GM20431 (cell line): ENCODE results near the gene DGLUCY.
"Not testable (repeated sequence)": the region's sequence is repeated elsewhere in the genome, so short reads cannot be mapped to it uniquely, and the experiment has no call there.

ENCODE experiments used
- in situ Hi-C: fragments of 300-500 bp; cut with MseI, MboI; formaldehyde crosslinking; loops from one replicate; pipeline ENCODE4 v1.15.0; 2020; ENCODE audit warnings: low sequenced_read_pairs; ENCODE audit not compliant: unreplicated experiment

The DGLUCY gene

DNA sequence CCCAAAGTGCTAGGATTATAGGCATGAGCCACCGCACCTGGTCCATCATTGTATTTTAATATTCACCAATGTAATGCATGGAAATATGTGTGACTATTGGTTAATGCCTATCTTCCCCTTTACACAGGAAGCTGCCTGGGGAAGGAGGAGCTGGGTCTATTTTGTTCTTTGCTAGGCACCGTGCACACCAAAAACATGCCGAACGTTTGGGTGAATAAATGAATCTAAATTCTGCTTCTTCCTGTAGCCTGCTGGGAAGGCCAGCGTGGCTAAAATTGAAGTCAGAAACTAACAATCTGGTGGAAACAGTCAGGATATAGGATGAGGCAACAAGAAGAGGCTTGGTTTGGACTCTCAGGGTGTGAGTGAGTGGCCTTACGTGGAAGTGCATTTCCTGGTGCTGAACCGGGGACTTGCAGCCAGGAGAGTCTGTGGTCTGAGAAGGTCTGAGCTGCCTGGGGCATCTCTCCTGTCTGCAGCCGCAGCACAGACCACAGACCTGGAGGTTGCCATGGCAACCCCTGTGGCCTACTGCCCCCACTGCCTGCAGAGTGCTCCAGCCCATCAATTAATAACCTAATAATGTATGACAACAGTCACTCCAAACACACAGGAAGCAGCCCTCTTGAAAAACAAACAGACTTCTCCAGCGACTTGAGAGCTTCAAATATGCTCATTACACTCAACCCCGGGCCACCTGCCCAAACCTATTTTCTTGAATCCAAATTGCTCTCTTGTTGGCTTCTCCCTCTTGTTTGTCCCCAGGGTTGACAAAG is 136.2 kb downstream of the DGLUCY start:
- in situ Hi-C loops = no loop called here

DNA sequence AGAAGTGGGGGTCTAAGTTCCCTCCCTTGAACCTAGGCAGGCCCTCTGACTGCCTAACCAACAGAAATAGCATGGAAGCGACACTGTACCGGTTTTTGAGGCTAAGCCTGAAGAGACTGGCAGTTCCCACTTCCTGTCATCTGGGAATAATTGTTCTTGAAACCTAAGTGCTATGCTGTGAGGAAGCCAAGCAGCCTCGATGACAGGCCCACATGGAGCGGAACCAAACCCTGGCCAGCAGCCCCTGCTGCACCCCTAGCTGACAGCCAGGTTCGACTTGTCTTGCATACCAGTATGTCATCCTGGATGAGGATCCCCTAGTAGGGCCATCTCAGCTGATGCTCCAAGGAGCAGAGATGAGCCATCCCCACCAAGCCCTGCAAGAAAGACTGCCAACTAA is 137.0 kb downstream of the DGLUCY start:
- in situ Hi-C loops = no loop called here

- in situ Hi-C loops = no loop called here
Observed at GRCh38 chr14:91252871-91253794, 139.3 kb downstream of the DGLUCY start.

DNA sequence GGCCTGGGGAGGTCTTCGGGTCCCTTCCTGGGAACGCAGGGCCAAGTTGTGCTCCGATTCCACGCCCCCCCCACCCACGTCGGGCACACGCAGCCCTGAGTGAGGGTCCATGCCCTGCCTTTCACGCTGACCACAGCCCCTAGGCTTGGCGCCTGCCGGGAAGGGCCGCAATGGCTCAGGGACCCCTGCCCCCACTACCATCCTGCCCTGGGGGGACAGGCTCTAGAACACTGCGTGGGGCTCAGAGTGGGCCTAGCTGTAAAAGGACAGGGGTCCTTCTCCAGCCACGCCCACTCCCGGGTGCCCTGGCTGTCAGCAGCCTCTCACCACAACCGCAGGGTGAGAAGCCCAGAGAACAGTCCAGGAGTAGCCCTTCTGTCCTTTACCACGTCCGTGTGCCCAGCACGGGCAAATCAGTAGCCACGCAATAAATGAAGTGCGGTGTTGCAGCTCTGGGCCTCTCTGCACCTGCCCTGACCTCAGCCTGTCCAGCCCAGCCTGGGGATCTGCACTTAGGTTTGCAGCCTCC is 140.0 kb downstream of the DGLUCY start:
- in situ Hi-C loops = no loop called here

DNA sequence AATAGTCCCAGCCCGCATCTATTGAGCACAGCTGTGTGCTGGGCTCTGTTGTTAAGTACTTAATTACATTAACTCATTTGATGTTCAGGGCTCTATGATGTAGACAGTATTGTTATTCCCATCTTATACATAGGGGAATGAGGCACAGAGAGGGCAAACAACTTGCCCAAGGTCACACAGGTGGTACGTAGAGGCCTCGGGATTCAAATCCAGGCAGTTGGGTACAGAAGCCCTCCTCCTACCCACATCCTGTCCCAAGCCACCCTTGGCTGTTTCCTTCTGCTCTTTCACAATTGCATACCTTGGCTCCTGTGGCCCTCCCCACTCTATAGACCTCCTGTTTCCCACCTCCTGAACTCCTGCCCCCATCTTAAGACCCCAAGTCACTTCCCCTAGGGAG is 140.6 kb downstream of the DGLUCY start:
- in situ Hi-C loops = no loop called here

DNA sequence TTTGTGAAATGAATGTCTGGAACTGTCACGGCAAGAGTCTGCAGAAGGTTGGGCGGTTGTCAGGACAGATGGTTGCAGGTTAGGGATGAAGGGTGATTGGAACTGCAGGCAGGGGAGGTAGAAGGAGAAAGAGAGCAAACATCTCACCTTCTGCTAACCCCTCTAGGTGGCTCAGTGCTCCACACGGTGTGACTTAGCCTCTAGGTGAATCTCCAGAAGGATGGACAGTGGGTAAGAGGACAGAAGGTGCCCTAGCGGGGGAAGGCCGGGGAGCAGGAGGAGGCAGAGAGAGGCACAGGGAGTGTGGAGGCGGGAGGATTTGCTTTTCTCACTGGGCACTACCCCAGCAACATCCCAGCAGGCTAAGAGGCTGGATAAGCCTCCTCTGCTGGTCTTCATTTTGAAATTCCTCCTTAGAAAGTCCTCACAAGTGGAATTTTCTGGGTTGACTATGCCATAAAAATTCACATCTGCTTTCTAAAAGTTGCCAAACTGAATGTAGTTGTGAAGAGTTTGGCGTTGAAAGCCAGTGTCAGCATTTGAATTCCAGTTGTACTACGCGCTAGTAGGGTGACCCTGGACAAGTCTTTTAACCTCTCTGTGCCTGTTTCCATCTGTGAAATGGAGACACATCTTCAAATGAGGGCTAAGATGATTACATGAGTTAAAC is 141.3 kb downstream of the DGLUCY start:
- in situ Hi-C loops = no loop called here

GRCh38 chr14:91256661-91257060 is 142.8 kb downstream of the DGLUCY start:
- in situ Hi-C loops = no loop called here

DNA sequence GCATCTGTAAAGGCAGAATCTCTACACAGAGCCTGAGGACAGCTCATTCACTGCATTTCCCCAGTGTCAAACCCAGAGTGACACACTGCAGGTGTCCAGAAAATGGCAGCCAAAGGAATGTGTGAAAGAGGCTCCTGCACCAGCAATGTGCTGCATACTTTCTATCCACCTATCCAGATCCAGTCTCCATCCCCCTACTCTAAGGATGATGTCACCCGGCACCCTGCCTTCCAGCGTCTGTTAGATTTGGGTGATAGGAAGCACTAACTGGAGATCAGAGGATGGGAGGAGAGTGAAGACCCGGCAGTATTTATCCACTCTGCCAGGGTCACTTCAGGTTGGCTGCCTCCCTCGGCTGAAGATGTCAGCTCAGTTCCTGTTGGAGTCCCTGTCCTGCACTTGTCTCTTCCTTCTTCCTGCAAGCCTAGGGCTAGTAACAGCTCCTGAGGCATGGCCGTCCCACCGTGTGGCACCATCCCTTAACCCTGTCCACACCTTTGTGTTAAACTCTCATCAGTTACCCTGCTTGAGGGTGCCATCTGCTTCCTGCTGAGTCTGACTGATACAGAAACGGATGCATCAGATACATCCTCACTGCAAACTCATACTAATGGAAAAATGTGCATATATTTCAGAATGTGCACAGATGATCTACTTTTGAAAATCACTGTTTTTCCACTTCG is 143.6 kb downstream of the DGLUCY start:
- in situ Hi-C loops = no loop called here

GRCh38 chr14:91258011-91258618 is 144.2 kb downstream of the DGLUCY start:
- in situ Hi-C loops = no loop called here

- in situ Hi-C loops = no loop called here
Observed at GRCh38 chr14:91258876-91259275, 145.0 kb downstream of the DGLUCY start.

DNA sequence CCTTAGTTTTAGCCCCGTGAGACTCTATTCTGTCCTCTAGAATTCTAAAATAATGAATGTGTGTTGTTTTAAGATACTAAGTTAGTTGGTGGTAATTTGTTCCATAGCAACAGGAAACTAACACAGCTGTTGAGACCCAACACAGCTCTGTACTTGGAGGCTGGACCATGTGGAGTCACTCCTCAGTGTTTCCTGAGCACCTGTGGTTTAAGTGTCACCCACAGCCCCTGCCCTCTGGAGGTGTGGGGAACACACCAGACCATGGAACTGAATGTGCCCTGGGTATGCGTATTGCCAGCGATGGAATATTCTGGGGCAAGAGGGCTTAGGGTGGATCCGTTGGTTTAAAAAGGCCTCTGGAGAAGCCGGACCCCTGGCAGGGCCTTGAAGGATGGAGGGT is 147.2 kb downstream of the DGLUCY start:
- in situ Hi-C loops = no loop called here

DNA sequence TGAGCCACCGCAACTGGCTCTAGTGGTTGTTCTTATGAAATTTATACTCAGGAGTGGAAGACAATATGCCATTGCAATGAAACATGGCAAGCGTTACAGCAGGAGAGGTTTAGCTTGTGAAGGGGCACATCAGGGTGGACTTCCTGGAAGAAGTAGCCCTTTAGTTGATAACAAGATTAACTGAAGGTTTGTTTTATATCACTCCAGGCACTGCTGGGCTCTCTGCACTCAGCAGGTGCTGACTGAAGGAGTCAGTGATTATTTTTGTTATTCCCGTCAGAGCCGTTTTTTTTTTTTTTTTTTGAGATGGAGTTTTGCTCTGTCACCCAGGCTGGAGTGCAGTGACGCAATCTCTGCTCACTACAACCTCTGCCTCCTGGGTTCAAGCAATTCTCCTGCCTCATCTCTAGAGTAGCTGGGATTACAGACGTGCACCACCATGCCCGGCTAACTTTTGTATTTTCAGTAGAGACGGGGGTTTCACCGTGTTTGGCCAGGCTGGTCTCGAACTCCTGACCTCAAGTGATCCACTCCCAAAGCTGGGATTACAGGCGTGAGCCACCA is 148.2 kb downstream of the DGLUCY start:
- in situ Hi-C loops = no loop called here

DNA sequence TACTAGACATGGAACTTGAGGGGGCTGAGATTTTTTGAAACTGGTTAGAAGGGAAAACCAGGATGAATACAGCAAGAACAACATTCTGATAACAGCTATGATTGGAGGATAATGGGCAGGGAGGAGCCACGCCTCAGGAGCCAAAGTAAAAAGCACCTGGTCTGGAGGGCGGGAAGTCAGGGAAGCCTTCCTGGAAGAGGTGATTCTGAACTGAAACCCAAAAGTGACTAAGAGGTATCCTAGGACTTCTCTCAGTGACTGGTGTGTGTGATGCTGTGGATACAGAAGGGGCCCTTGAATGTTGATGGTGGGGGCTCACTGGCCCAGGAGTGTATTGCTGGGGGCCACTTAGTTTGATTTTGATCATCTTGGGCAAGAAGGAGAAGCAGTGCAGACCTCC is 149.5 kb downstream of the DGLUCY start:
- in situ Hi-C loops = no loop called here

- in situ Hi-C loops = no loop called here
Observed at GRCh38 chr14:91264151-91265150, 150.6 kb downstream of the DGLUCY start.

- in situ Hi-C loops = no loop called here
Observed at GRCh38 chr14:91265404-91265803, 151.5 kb downstream of the DGLUCY start.

DNA sequence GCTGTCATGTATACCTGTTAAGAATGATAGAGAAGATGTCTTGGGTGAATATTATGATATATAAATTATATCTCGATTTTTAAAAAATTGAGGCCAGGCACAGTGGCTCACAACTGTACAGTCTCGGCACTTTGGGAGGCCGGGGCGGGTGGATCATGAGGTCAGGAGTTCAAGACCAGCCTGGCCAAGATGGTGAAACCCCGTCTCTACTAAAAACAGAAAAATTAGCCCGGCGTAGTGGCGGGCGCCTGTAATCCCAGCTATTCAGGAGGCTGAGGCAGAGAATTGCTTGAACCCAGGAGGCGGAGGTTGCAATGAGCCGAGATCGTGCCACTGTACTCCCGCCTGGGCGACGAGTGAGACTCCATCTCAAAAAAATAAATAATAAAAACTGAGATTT is 152.4 kb downstream of the DGLUCY start:
- in situ Hi-C loops = not testable (repeated sequence)

DNA sequence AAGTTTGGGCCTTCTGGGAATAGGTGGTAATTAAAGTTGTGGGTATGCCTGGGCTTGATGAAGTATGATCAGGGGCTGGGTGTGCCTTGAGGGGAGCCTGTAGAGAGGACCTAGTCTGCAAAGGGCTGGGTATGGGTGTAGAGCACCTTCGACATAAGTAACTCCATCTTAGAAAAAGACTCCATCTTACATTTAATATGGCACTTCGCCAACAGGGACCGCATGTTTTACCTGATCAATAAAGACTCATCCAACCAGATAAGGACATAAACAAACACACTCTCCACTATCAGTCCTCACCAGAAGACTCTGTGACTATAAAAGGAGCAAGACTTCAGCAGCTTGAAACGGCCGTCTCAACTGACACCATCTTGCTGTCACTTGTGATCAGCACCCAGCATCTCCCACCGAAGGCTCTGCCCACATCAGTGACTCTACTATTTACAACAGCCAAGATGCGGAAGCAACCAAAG is 154.1 kb downstream of the DGLUCY start:
- in situ Hi-C loops = no loop called here
